NCI-H2029 (cell line): ENCODE data around the gene LTBP4.
"Not testable (repeated sequence)": the region's sequence is repeated elsewhere in the genome, so short reads cannot be mapped to it uniquely, and the experiment has no call there.

Experiments
- DNase-seq: peaks from one replicate; lab custom pipeline; 2025; lab: John Stamatoyannopoulos, UW

Gene LTBP4

DNA sequence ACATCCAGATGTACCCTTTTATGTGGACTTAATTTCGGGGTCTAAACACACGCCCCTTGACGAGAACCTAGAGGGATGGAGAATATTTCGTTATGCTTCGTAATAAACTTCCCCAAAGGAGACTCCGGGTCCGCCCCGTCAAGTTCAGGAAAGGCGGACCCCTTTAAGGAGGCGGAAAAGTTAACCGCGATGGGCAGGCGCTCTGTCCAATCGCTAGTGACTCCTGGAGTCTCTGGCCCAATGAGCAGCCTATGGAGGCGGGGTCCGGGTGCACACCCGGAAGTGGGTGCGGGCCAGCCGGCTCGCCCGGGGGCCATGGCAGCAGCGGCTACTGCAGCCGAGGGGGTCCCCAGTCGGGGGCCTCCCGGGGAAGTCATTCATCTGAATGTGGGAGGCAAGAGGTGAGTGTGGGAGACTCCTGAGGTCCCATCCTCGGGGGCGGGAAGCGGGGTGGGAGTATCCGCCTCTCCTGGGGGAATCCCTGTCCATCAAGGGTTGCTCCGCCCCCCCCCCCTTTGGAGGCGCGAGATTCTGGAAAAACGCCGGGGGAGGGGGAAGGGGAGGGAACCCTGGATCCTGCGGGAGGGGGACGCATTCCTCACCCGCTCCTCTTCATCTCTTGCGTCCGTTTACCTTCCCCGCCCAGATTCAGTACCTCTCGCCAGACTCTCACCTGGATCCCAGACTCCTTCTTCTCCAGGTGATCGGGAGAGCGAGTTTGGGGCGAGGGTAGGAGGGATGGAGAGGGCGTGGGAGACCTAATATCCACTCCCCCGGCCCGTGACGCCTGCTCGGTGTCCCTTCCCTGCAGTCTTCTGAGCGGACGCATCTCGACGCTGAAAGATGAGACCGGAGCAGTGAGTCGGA lies 24.4 kb upstream of the LTBP4 start, which contains the start of gene SHKBP1:
SHKBP1 (plus strand) TSS at position 289 of the 867 bp plus-strand sequence; CDS start at position 316, 27 bp downstream.
- DNase-seq = peak; percentile 92

DNA sequence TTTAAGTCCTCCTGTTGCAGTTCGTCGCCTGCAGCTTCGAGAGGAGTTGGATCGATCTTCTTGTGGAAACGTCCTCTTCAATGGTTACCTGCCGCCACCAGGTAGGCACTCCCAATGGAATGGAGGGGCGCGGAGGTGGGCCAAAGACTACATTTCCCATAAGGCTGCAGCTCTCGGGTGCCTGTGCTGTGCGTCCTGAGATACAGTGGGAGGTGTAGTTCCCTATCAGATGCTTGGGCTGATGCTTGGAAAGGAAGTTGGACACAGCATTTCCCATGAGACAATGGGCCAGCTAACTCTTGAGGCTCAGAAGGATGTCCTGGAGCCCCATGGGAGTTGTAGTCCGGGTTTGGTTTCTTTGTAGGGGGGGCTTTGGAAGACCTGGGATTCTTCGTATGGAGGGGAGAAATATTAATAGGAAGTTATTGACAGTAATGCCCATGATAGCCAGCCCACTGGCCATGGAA lies 22.7 kb upstream of the LTBP4 start:
- no peak for DNase-seq

DNA sequence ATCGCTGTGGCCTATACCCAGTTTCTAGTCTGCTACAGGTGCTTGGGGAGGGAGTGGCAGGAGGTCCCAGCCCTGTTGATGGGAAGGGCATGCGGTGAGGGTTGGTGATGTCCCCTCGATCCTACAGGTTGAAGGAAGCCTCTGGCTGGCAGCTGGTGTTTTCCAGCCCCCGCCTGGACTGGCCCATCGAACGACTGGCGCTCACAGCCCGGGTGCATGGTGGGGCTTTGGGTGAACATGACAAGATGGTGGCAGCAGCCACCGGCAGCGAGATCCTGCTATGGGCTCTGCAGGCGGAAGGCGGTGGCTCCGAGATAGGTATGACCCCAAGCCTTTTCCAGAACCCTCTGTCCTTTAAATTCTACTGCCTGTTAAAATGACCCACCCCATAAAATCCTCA lies 20.6 kb upstream of the LTBP4 start:
- DNase-seq = no peak

DNA sequence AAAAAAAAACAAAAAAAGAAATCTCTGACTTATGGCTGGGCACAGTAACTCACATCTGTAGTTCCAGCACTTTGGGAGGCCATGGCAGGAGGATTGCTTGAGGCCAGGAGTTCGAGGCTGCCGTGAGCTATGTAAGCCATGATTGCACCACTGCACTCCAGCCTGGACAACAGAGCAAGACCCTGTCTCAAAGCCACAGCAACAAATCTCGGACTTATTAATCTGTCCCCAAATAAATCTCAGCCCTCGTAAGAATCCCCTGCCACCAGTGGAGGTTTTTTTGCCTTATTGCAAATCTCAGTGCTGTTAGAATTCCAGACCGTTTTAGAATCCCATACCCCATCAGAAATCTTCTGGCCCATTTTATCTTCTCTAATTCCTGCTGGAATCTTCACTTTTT lies 19.6 kb upstream of the LTBP4 start:
- DNase-seq = no peak

DNA sequence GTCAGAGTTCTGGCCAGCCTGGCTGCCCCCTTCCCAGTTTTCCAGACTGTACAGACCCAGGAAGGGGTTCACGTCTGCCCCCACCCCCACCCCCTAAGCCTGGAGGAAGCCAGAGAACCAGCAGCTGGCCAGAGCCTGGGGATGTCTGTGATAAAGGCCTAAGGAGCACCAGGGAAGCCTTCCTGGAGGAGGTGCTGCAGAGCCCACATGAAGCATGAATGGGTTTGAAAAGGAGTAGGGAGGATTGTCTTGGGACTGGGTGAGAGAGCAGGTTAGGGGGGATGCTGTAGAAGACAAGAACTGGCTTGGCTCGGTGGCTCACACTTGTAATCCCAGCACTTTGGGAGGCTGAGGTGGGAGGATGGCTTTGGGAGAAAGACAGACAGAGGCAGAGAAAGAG lies 18.7 kb upstream of the LTBP4 start:
- no peak for DNase-seq

DNA sequence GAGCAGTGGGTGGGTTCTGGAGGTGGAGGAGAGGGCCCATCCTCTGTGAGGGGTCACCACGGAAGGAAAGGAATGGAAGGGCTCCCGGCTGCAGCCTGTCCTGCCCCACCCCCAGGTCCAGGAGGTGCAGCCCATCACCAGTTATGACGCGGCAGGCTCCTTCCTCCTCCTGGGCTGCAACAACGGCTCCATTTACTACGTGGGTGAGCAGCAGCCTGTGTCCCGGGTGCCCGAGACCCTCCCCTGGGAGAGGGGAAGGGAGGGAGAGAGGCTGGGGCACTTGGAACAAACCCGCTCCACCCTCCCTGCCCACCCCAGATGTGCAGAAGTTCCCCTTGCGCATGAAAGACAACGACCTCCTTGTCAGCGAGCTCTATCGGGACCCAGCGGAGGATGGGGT lies 17.9 kb upstream of the LTBP4 start:
- DNase-seq = no peak

DNA sequence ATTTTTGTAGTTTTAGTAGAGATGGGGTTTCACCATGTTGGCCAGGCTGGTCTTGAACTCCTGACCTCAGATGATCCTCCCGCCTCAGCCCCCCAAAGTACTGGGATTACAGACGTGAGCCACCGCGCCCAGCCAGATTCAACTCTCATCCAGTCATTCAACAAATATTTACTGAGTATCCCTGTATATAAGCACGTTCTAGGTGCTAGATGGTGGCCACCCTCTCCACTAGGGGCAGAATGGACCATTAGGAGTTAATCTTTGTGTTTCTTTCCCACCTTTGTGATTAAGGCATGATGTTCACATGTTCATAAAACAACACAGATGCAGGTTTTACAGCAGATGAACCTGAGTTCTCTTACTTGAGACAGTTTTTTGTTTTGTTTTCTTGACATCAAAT lies 17.2 kb upstream of the LTBP4 start:
- DNase-seq = no peak

DNA sequence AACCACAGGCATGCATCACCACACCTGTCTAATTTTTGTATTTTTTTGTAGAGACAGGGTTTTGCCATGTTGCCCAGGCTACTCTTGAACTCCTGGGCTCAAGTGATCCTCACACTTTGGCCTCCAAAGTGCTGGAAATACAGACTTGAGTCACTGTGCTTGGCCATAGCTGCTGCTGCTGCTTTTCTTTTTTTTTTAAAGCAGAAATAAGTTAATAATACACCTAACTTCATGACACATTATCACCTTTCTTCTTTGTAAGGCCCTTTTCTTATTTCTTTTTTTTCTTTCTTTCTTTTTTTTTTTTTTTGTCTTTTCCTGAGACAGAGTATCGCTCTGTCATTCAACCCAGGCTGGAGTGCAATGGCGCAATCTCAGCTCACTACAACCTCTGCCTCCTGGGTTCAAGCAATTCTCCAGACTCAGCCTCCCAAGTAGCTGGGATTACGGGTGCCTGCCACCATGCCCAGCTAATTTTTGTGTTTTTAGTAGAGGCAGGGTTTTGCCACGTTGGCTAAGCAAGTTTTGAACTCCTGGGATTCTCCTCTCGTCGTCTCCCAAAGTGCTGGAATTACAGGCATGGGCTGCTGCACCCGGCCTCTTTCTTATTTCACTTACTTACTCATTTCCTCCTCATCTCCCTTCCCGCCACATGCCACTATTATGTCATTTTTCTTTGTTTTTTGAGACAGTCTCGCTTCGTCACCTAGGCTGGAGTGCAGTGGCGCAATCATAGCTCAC lies 15.8 kb upstream of the LTBP4 start:
- DNase-seq = peak; percentile 33

DNA sequence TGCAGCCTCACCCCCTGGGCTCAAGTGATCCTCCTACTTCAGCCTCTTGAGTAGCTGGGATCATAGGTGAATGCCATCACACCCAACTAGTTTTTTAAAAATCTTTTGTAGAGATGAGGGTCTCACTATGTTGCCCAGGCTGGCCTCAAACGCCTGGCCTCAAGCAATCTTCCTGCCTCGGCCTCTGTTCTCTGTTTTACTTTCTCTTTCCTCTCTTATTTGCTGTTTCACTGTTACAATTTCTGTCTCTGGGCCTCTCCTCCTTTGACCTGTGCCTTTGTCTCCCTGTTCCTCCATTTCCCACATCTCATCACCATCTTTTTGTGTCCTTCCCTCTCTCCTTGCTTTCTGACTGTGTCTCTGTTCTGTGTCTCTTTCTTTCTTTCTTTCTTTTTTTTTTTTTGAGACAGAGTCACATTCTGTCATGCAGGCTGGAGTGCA lies 15.2 kb upstream of the LTBP4 start:
- DNase-seq = no peak

DNA sequence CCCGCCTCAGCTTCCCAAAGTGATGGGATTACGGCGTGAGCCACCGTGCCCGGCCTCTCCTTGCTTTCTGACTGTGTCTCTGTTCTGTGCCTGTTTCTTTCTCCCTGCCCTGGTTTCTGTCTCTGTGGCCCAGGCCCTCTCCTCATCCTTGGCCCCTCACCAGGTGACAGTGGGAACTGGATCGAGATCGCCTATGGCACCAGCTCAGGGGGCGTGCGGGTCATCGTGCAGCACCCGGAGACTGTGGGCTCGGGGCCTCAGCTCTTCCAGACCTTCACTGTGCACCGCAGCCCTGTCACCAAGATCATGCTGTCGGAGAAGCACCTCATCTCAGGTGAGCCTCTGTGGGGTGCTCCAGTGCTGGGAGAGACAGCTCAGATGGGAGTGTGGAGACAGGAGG lies 14.6 kb upstream of the LTBP4 start:
- DNase-seq = no peak

DNA sequence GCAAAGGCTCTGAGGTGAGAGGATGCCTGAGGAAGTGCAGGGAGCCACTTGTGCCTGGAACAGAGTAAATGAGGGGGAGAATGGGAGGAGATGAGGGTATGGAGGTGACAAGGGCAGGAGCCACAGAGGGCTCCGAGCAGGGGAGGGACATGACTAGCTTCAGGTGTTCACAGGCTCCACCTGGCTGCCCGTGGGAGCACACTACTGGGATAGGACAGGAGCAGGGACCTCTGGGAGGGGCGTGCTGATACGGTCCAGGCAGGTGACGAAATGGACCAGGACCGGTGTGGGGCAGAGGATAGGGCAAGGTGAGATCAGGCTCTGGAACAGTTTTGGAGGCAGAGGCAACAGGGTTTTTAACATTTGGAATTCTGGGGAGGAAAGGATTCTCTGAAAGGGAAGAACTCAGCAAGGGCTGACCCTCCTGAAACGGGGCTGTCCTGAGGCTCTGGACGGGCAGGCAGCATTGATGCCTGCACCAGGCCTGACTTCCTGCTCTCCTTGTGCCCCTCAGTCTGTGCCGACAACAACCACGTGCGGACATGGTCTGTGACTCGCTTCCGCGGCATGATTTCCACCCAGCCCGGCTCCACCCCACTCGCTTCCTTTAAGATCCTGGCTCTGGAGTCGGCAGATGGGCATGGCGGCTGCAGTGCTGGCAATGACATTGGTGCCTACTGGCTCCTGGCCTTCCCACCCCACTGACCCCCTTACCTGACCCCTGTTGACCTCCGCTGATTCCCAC lies 12.9 kb upstream of the LTBP4 start:
- no peak for DNase-seq

DNA sequence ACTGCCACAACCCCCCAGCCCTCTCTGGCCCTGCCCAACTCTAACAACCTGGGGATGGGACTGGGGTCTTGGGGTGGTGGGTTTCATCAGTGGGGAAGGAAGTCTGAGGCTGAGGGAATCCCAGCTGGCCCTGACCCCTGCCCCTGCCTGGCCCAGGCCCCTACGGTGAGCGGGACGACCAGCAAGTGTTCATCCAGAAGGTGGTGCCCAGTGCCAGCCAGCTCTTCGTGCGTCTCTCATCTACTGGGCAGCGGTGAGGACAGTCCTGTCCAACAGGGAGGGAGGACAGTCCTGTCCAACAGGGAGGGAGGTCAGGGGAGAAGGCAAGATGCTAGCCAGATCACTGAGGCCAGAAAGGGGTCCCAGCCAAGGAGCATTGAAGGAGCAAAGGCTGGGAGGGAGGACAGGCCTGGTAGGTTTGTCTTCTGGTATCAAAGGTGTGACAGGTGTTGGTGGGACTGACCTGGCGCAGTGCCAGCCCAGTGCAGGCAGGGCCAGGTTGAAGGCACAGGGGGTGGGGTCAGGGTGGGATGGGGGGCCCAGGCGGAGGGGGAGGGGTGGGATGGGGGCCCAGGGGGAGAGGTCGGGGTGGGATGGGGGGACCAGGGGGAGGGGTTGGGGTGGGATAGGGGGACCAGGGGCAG lies 12.1 kb upstream of the LTBP4 start:
- DNase-seq = no peak

DNA sequence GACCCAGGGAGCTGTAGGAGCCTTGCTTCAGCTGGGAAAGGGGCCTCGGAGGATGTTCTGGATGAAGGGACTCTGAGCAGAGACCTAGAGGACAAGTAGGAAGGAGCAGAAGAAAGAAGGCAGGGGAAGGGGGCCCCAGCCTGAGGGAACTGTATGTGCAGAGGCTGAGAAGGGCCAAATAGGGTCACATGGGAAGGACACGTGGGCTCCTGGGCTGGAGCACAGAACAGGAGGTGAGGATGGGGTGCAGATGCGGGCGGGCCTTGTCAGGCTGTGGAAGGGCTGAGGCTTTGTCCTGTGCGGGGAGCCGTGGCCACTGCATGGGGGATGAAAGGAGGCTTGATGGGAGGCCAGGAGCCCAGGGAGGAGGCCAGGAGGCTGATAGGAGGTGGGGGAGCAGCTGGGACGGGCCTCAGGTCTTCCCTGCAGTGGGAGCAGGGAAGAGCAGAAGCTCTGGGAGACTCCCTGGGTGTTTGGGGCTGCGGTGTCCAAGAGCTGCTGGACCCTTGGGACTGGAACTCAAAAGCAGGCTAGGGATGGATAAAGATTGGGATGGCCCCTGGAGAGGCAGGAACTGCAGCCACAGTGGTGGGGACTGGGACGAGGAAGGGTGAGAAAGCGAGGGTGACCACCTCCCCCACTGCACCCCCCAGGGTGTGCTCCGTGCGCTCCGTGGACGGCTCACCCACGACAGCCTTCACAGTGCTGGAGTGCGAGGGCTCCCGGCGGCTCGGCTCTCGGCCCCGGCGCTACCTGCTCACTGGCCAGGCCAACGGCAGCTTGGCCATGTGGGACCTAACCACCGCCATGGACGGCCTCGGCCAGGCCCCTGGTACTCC lies 11.4 kb upstream of the LTBP4 start:
- DNase-seq = no peak

DNA sequence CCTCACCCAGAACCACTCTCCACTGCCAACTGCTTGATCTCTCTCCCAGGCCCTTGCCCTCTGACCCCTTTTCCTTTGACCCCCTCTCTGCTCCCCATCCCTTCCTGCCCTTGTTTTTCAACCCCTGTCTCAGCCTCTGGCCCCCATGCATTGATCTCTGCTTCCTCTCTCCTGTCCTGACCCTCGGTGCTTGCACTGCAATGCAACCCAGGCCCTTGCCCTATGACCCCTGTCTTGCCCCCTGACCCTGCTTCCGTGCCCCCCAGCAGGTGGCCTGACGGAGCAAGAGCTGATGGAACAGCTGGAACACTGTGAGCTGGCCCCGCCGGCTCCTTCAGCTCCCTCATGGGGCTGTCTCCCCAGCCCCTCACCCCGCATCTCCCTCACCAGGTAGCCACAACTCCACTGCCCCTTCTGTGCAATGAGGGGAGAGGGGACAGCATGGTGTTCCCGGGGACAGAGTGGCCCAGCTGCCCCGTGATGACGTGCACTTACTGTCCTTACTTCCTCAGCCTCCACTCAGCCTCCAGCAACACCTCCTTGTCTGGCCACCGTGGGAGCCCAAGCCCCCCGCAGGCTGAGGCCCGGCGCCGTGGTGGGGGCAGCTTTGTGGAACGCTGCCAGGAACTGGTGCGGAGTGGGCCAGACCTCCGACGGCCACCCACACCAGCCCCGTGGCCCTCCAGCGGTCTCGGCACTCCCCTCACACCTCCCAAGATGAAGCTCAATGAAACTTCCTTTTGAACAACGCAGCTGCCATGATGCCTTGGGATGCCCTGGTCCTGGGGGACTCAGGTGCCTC lies 10.5 kb upstream of the LTBP4 start:
- DNase-seq = no peak

DNA sequence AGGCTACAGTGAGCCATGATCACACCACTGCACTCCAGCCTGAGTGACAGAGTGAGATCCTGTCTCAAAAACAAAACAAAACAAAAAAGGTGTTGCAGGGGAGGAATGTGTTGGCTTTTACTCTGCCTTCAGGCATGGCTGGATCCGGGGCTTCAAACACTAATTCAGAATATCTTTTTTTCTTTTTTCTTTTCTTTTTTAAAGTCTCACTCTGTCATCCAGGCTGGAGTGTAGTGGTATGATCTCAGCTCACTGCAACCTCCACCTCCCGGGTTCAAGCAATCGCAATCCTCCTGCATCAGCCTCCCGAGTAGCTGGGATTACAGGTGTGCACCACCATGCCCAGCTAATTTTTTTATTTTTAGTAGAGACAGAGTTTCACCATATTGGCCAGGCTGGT lies 9.4 kb upstream of the LTBP4 start:
- not testable (repeated sequence) for DNase-seq

DNA sequence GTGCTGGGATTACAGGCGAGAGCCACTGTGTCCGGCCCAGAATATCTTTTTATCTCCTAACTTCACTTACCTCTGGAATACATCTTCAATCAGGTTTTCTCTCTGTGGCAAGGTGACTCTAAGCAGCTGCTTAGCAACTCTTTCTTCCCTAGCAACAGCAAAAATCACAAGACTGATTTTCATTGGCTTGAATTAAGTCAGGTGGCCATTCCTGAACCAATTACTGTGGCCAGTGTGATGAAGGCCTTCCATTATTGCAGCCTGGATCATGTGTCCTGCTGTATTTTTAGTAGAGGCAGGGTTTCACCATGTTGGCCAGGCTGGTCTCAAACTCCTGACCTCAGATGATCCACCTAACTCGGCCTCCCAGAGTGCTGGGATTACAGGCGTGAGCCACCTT lies 9.0 kb upstream of the LTBP4 start:
- peak; percentile 21 for DNase-seq

DNA sequence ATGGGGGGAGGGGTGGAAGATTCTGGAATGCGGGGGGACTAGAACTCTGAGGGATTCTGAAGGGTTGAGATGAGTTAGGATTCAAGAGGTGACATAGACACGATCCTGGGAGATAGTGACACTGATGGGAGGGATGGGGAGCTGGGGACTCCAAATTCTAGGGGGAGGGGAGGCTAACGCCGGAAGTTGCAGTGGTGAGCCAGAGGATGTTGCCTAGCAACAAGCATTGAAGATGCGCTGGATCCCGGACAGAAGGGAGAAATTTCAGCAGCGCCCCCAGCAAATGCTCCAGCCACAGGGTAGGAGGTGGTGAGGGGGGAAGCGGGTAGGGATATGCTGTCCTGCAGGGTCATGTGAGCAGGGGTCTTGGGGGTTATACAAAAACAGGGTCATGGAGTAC lies 6.9 kb upstream of the LTBP4 start:
- DNase-seq = no peak

DNA sequence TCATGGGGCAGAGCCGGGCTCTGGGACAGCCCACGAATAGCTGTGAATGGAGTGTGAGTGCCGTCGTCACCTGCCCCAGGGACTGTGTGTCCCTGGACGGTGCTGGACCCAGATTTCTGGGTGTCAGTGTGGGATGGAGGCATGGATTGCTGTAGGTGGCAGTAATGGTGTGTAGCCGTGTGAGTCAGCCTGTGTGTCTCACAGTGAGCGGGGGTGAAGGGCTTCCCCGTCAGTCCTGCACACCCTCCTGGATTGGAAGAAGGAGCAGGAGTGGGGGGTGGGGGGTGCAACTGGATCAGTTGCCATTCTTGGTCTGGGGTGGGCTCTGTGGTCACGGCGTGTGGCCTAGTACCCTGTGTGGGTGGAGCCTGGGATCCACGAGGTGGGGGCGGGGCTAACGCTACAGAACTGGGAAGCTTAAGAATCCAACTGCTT lies 6.5 kb upstream of the LTBP4 start:
- DNase-seq = no peak

DNA sequence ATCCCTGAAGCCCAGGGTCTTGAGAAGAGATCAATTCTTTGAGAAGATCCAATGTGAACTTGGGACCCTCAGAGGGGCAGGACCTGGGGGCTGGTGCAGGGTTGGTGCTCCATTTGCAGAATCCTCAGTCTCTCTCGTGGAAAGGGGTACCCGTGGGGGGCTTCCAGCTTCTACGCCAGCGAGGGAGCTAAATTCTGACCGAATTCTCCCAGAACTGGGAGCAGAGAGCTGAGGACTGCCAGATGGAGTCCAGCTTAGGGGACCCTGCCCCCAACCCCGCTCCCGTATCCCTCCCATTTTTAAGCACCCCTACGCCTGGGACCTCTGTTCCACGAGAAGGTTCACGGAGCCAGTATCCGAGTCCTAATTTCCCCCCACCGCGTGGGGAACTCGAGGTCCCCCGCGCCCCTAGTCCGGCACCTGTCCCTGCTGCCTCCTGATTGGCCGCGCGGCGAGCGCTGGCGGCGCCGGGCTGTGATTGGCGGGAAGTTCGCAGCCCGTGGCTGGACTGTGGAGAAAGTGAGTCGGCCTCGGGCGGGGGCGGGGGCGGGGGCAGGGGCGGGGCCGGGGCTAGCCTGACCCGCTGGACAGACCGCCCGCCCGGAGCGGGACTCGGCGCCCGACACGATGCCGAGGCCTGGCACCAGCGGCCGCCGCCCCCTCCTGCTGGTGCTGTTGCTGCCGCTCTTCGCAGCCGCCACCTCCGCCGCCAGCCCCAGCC lies 4.4 kb upstream of the LTBP4 start:
- no peak for DNase-seq
